ENCODE data around the gene PRPSAP2. TPM values are rescaled to one million over a fixed set of nuclear protein-coding genes. Genes with fewer than 3 reads are reported as not detected.

PRPSAP2 gene
- total and polyA plus RNA-seq, 2 of the 8 experiments (the other 6 are each of a cell fraction or from before 2014, with no cell fraction given) = 28.7 to 50.5 TPM

- TF ChIP-seq SIN3A (conservative IDR thresholded peaks at IDR 0.05 in 1 of 2, IDR thresholded peaks at IDR 0.05 in 1 of 2; ENCODE audit: low read depth in 1 of 2, low read length in 2 of 2) = 0 out of 4 replicates have a peak, but pooled peaks of 1 of the 2 experiments have one; percentile 23
- peak; percentile 41; the same call in 1 of the 2 replicates for TF ChIP-seq SP1 (IDR thresholded peaks at IDR 0.05; ENCODE audit: low read depth, low read length)
- TF ChIP-seq TAF7 (optimal IDR thresholded peaks at IDR 0.05; ENCODE audit: borderline replicate concordance, low read depth, low read length) = peak; percentile 81
- TF ChIP-seq CBX5 (IDR thresholded peaks at IDR 0.05; ENCODE audit: low read depth, low read length) = no peak
- TF ChIP-seq RBBP5 (IDR thresholded peaks at IDR 0.05; ENCODE audit: borderline replicate concordance, low read depth, low read length) = peak; percentile 47; the same call in 1 of the 2 replicates
- no peak for TF ChIP-seq CHD2 (IDR thresholded peaks at IDR 0.05; ENCODE audit: low read length)
- TF ChIP-seq EGR1 (IDR thresholded peaks at IDR 0.05; ENCODE audit: borderline replicate concordance, low read depth, low read length) = peak; percentile 73; the same call in 1 of the 2 replicates
- TF ChIP-seq KDM4A (IDR thresholded peaks at IDR 0.05; ENCODE audit: low read depth, low read length, severe bottlenecking) = peak; percentile 35
- peak; percentile 86 for TF ChIP-seq POLR2A (IDR thresholded peaks at IDR 0.05; ENCODE audit: control extremely low read depth in 1 of 2, low read depth in 2 of 2, low read length in 2 of 2)
- TF ChIP-seq PHF8 (conservative IDR thresholded peaks at IDR 0.05; ENCODE audit: low read depth, low read length) = peak; percentile 85
- no peak for TF ChIP-seq SIX5 (IDR thresholded peaks at IDR 0.05; ENCODE audit: low read depth, low read length)
- peak; percentile 48; the same call in 1 of the 2 replicates for TF ChIP-seq TBP (IDR thresholded peaks at IDR 0.05; ENCODE audit: low read depth, low read length)
- TF ChIP-seq SIRT6 (IDR thresholded peaks at IDR 0.05; ENCODE audit: low read length) = no peak
- TF ChIP-seq SAP30 (IDR thresholded peaks at IDR 0.05; ENCODE audit: insufficient read depth, insufficient replicate concordance, low read length) = no peak
- TF ChIP-seq JUND (IDR thresholded peaks at IDR 0.05; ENCODE audit: low read length) = no peak
- peak; percentile 77 for TF ChIP-seq POLR2AphosphoS5 (IDR thresholded peaks at IDR 0.05; ENCODE audit: low read depth, low read length)
- TF ChIP-seq, protein P1, sequence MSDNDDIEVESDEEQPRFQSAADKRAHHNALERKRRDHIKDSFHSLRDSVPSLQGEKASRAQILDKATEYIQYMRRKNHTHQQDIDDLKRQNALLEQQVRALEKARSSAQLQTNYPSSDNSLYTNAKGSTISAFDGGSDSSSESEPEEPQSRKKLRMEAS (IDR thresholded peaks at IDR 0.05) = no peak
These were observed at the start of gene PRPSAP2 (continued) for GRCh38 chr17:18857864-18858566.

All from H1 (cell line).